Activated CD4-positive, alpha-beta T cell treated with anti-CD3 and anti-CD28 coated beads, Interleukin-2, Interleukin-4, amounts not matched to agents 100 ng/mL and 50 ng/mL, durations not matched to agents 16 hours and 8 hours (primary cell): Measurements from ENCODE around the gene TNS3.

Source experiments
- DNase-seq: peaks from one replicate; pipeline ENCODE4 v3.0.0-alpha.2; 2020; ENCODE audit warnings: low spot score

Gene TNS3

DNA sequence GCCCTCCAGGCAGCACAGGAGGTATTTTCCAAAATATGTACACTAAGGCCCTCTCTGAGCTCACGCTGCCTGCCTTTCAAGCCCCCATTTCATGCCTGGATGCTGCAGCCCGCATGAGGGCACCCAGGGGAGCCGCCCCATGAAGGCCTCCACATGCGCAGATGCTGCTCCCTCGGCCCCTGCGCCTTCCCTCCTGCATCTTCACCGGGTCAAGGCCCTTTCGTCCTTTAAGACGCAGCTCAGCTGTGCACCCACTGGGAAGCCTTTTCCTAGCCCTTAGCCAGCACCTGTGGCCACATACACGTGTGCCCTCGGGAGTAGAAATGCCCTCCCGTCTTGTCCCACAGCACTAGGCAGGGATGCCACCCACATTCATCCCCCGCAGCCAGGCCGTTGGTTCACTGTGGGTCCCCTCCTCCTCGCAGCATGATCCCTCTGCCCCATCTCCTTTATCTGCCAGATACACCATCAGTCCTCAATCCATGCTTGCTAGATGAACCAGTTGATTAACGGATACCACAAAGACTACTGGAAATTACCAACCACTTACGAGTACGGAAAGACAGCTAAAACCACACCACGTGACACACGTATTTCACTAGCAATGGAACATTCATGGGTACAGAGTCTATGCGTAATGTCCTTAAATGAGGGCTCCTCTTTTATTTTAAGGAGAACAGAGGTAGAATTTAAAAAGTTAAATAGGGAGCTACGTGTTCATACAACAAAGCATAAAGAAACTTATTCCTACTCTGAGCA is 278.0 kb downstream of the TNS3 start:
- DNase-seq, result no peak

GRCh38 chr7:47303014-47303694 is 278.8 kb downstream of the TNS3 start:
- DNase-seq, result no peak

DNA sequence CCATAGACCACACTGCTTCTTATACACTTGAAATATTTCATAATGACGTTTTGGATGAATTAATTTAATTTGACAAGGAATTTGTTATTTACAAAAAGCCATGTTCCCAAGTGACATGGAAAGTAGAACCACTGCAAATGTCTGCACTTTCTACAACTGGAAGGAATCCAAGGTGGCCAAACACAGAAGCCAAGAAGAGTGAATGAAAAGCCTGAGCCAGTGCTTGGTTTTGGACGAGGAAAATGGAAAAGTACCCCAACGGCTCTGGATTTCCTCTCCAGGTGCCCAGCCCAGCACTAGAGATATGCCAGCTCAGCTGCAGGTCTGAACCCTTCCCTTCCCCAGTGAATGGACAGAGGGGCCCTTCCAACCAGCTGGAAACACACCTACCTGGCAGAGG is 279.4 kb downstream of the TNS3 start:
- no peak for DNase-seq

DNA sequence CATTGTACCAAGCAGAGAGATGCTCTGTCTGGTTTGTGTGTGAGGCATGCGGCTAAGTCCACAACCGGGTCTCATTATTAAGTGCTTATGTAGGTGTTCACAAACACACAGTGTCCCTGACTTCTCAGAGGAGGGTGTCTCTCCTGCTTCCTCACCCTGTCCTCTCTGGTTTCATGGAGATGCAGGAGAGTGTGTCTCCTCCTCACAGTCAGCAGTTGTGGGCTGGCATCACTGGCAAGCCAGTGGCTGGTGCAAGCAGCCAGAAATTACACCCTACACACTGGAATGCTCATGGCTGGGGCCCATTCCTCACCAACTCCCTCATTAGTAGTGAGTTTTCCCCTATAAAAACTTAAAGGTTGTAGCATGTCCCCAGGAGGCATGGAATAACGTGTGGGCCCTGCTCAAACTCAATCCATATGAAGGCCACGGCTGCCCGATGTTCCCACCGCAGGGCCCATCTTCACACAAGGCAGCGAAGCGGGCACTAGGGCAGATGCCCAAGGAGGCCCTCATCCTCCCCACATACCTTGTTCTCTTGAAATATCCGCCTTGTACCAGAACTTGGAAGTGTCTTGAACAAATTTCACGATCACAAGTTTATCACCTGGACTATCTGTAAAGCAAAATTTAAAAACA is 280.1 kb downstream of the TNS3 start:
- DNase-seq, result no peak

DNA sequence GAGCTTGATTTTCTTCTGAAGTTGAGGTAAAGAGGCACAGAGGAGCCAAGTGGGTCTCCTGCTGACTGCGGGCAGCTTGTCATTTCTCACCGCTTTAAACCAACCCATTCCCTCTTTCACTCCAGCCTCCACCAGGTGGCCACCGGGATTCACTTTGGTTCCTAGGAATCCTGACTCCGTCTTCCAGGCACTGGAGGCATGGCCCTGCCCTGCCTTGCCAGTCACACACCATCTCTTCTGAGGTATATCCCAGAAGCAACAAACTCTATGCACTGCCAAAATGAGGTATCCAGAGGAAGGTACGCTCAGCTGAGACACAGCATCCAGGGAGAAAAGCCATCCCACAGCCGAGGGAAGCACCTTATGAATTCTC is 280.8 kb downstream of the TNS3 start:
- no peak for DNase-seq

DNA sequence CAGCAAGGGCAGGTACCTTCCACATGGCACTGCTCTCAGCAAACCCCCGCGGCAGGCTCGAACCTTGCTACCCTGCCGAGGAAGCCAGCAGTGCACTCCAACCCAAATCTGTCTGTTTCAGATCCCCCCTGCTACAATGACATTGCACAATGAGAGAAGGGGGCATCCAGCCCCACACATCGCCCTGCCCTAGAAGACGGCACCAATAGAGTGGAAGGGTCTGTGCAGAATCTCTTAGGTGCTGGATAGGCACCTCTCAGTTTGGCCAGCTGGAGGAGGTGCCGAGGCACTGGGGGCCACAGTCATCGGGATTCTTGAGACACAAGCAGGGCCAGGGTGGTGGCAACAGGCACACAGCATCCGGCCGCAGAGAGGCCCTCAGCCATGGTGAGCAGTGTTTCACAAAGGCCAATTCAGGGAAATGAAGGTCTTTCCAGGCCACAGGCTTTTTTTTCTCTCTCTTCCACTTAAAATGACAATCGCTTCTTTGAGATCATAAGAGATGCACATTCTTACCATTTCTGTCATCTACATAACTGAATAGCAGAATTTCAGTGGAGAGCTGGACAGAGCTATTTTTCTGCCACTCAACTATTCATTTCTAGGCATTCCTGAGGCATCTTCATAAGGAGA is 281.3 kb downstream of the TNS3 start:
- DNase-seq, result no peak

GRCh38 chr7:47299496-47299895 is 282.4 kb downstream of the TNS3 start:
- no peak for DNase-seq

- DNase-seq, result no peak
These were observed 283.3 kb downstream of the TNS3 start for GRCh38 chr7:47298636-47299035.

DNA sequence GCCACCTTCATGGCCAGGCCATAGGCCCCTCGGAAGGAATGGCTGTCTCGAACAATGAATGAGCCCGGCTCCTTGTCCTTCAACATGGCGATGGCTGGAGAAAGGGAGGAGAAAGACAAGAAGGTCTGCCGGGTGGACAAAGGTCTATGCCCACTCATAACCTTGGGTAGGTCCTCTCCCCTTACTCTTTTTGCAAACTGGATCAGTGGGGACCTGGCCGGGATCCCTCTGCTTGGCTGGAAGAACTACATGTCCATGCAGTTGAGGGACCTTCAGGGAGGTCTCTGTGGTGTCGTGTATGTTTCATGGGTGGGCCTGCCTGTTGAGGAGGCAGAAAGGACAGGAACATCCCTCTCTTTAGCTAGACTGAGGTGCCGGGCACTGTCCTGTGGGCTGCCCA is 284.8 kb downstream of the TNS3 start:
- no peak for DNase-seq

- DNase-seq, result no peak
These were observed 286.3 kb downstream of the TNS3 start for GRCh38 chr7:47295606-47296005.

DNA sequence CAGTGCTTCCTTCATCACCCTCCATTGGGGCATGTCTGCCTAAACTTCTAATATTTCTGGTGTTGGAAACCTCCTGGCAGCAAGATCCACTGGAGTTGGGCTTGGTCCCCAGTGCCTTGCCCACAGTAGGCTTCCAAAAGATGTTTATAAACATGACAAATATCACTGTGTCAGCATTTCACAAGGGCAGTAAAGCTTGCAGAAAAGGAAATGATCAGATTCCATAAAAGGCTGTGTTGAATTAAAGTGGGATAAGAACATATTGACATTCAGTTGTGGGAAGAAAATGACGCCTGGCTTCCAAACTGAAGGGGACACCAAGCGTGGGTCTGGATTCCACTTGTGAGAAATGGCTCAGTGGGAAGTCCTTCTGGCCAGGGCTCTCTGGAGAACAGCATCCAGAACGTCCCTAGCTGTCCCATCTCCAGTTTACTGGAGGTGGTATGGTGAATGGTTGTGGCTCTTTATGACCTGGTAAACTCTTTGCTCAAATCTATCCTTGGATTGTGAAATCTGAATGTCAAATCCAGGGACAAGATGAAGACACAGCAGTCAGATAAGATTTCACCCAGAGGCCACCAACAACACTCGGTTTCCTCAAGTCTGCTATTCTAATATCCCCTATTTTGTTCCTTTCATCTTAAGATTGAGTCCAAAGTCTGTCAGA is 287.2 kb downstream of the TNS3 start:
- no peak for DNase-seq

- no peak for DNase-seq
These were observed 287.9 kb downstream of the TNS3 start for GRCh38 chr7:47293884-47294555.

DNA sequence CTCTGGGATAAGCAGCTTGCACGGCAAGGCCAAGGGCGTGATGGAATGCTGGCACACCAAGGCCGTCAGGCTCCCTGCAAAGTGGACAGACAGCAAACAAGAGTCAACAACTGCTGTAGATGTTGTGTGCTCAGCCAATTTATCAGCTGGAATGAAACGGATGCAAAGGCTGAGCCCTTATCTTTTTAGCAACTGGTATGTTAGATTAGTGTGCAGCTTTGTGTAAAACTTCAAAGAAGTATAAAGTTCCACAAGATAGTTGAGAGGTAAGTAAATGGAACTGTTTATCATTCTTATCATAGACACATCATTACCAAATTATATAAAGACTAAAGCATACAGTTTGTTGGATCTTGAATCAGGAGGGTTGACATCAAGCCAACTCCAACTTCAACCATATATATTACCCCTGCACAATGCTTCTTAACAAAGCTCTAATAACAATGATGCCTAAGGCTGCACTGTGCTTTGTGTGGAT is 289.0 kb downstream of the TNS3 start:
- no peak for DNase-seq

GRCh38 chr7:47291461-47292081 is 290.3 kb downstream of the TNS3 start:
- peak; percentile 58 for DNase-seq

DNA sequence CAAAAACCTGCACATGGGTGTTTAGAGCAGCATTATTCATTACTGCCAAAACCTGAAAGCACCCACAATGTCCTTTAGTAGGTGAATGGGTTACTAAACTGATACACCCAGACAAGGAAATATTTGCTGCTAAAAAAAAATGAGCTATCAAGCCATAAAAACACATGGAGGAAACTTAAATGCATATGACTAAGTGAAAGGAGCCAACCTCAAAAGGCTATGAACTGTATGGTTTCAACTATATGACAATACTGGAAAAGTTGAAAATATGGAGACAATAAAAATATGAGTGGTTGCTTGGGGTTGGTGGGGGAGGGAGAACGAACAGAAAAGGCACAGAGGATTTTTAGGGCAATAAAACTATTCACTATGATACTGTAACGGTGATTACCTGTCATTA is 291.0 kb downstream of the TNS3 start:
- no peak for DNase-seq

GRCh38 chr7:47290466-47290865 is 291.4 kb downstream of the TNS3 start:
- DNase-seq, result no peak

- no peak for DNase-seq
These were observed 293.9 kb downstream of the TNS3 start for GRCh38 chr7:47288060-47288459.

DNA sequence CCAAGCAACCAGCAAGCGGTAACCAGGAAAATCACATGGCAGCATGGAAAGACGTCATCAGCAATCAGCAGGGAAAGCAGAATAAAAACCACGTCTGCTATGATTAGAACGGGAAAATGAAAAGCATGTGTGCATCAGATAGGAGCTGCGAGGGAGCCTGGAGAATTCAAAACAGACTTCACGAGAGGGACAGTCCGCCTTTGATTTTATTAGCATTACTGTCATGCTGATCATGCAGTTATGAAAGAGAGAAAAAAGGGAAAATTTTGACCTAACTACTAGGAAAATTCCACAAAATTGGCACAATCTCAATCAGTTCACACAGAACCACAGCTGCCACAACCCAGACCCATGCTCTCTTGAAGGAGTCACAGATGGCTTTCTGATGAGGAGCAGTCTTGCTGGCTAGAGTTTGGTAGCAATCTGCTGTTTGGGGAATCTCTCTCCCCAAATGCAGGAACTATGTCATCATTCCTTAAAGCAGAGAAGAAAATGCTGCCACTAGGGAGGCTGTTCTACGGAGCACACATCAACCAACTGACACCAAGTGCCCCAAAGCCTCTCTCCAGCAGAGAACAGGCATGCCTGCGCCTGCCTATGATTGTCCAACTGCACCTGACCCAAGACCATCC is 295.9 kb downstream of the TNS3 start:
- no peak for DNase-seq

DNA sequence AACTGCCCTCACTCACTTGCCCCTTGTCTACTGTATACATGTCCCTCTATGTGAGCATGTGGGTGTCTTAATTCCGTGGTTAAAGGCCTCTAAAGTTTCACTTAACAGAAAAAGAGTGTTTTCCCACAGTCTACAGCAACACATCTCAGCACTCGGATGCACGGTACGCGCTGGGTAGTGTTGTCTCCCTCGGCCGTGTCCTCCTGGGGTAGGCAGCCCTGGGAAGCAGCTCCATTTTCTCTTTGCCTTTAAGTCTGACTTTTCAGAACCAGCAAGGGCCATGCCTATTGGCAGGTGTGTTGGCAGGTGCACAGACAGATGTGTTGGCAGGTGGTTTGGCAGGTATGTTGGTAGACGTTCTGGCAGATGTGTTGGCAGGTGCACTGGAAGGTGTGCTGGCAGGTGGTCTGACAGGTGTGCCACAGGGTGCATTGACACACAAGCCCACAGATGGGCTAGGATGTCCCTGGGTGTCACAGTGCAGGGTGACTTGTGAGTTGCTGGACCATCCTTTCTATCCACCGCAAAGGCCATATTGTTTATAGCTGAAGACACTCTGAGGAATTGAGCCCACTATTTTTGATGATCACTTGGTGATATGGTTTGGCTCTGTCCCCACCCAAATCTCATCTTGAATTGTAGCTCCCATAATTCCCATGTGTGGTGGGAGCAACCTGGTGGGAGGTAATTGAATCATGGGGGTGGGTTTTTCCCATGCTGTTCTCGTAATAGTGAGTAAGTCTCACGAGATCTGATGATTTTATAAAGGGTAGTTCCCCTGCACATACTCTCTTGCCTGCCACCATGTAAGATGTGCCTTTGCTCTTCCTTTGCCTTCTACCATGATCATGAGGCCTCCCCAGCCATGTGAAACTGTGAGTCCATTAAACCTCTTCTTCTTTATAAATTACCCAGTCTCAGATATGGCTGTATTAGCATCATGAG is 296.9 kb downstream of the TNS3 start:
- no peak for DNase-seq
